C4-2B (cell line): ENCODE results near the gene CBY3.
"Not testable (repeated sequence)": the region's sequence is repeated elsewhere in the genome, so short reads cannot be mapped to it uniquely, and the experiment has no call there.

ENCODE experiments used
- ZFX ChIP-seq: fragments of 450-650 bp; IDR thresholded peaks from 2 replicates; pipeline ENCODE4 v1.6.1; 2017
- TF ChIP-seq, protein P1 (sequence below): fragments of 450-650 bp; conservative IDR thresholded peaks from 2 replicates; pipeline ENCODE4 v1.5.1; 2017; ENCODE audit warnings: mild to moderate bottlenecking

DNA sequence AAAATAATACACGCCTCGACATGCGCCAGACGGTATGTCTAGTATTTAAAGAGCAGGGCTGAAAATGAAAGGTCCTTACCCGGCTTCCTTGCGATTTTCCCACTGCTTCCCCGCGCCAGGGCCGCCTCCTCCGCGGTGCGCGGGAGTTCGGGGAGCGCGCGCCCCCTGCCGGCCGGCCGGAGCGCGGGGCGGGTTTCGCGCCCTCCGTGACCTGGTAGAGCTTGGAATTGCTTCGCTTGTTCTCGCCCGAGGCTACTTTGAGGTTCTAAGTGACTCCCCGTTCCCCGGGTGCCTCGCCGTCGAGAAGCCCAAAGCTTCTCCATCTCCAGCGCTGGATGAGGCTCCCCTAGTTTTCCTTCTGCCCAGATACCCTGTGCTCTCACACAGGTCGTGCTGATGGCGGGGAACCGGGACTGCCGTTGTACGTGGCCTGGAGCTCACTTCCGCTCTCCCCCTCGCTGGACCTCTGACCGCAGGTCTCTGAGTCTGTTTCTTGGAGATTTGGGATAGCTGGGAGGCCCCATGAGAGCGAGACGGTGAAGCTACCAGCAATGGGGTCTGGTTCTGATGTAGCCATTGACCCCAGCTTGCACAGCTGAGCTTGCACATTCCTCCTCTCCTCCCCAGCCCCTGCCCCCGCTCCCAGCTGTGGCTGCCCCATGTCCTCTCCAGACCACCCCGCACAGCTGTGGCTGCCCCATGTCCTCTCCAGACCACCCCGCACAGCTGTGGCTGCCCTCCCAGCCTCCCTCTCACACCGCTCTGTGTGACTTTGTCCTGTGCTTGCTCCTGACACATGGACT is 46.3 kb downstream of the CBY3 start:
- TF ChIP-seq, protein P1, sequence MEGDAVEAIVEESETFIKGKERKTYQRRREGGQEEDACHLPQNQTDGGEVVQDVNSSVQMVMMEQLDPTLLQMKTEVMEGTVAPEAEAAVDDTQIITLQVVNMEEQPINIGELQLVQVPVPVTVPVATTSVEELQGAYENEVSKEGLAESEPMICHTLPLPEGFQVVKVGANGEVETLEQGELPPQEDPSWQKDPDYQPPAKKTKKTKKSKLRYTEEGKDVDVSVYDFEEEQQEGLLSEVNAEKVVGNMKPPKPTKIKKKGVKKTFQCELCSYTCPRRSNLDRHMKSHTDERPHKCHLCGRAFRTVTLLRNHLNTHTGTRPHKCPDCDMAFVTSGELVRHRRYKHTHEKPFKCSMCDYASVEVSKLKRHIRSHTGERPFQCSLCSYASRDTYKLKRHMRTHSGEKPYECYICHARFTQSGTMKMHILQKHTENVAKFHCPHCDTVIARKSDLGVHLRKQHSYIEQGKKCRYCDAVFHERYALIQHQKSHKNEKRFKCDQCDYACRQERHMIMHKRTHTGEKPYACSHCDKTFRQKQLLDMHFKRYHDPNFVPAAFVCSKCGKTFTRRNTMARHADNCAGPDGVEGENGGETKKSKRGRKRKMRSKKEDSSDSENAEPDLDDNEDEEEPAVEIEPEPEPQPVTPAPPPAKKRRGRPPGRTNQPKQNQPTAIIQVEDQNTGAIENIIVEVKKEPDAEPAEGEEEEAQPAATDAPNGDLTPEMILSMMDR: not testable (repeated sequence)
- TF ChIP-seq ZFX: not testable (repeated sequence)
